Caco-2 (cell line): ENCODE results near the gene NUDT3. TPM values are rescaled to one million over a fixed set of nuclear protein-coding genes. Genes with fewer than 3 reads are reported as not detected.

Source experiments
- BruUV-seq: library from RNA; stranded (reverse); fragments of 400-500 nt; replicated peaks from 2 replicates; lab custom pipeline; 2021; lab: Mats Ljungman, UMichigan
- CTCF ChIA-PET: fragments of 300-600 bp; sonication (Branson Sonifier 250); formaldehyde crosslinking; loops from one replicate; lab custom pipeline; 2022; ENCODE audit warnings: antibody characterized with exemption; lab: Charles Lee
- POLR2A ChIA-PET: fragments of 300-600 bp; sonication (Branson Sonifier 250); formaldehyde crosslinking; loops from one replicate; lab custom pipeline; 2022; ENCODE audit warnings: antibody characterized with exemption; lab: Charles Lee
- DNase-seq, 2 experiments: peaks; one replicate each; pipeline versions ENCODE4 v3.0.0 to v3.0.0-alpha.2; 2020 to 2022
- H3K27me3 ChIP-seq: replicated peaks from 2 replicates; pipeline ENCODE4 v1.6.0; 2011; ENCODE audit warnings: low read length; ENCODE audit not compliant: control insufficient read depth, insufficient read depth
- H3K36me3 ChIP-seq: 2 replicates; pipeline ENCODE4 v1.5.1; 2011; ENCODE audit warnings: low read length; ENCODE audit not compliant: control insufficient read depth, insufficient read depth
- H3K4me1 ChIP-seq: fragments of 250-450 bp; sonication (Bioruptor Pico); 2 replicates; pipeline ENCODE4 v1.5.1; 2020; ENCODE audit warnings: mild to moderate bottlenecking
- H3K4me3 ChIP-seq: 2 replicates; pipeline ENCODE4 v1.5.1; 2011; ENCODE audit warnings: low read depth, mild to moderate bottlenecking, control low read depth, low read length
- H3K9me3 ChIP-seq: fragments of 250-450 bp; sonication (Bioruptor Pico); 2 replicates; pipeline ENCODE4 v1.5.1; 2020; ENCODE audit warnings: mild to moderate bottlenecking, moderate library complexity
- H3K27ac Mint-ChIP-seq: one replicate; pipeline ENCODE4 v1.8.0; 2022; ENCODE audit warnings: mixed read lengths; ENCODE audit not compliant: unreplicated experiment
- H3K27me3 Mint-ChIP-seq: one replicate; pipeline ENCODE4 v1.8.0; 2022; ENCODE audit warnings: mixed read lengths; ENCODE audit not compliant: insufficient read depth, unreplicated experiment
- H3K36me3 Mint-ChIP-seq: one replicate; pipeline ENCODE4 v1.8.0; 2022; ENCODE audit warnings: mild to moderate bottlenecking, mixed read lengths; ENCODE audit not compliant: insufficient read depth, unreplicated experiment
- H3K4me1 Mint-ChIP-seq: one replicate; pipeline ENCODE4 v1.8.0; 2022; ENCODE audit warnings: low read depth, mixed read lengths; ENCODE audit not compliant: unreplicated experiment
- H3K4me3 Mint-ChIP-seq: one replicate; pipeline ENCODE4 v1.8.0; 2022; ENCODE audit warnings: mild to moderate bottlenecking, moderate library complexity, mixed read lengths; ENCODE audit not compliant: unreplicated experiment
- H3K9me3 Mint-ChIP-seq: one replicate; pipeline ENCODE4 v1.8.0; 2022; ENCODE audit warnings: mixed read lengths; ENCODE audit not compliant: unreplicated experiment
- intact Hi-C: fragments of 100-400 bp; cut with micrococcal nuclease; formaldehyde crosslinking; loops from one replicate; pipeline ENCODE4 v1.10.0; 2022; ENCODE audit not compliant: unreplicated experiment
- total RNA-seq: library from RNA; stranded (reverse); gene quantifications from 2 replicates; pipeline ENCODE4 v1.2.3, GENCODE V29; 2022
- TF ChIP-seq, protein P1 (sequence below), 2 experiments: fragments of 200-600 bp in 1 of 2; IDR thresholded peaks; 1 replicate in 1 of 2; 2 replicates in 1 of 2; pipeline versions ENCODE4 v1.5.1 to v1.8.0; 2011 to 2022; ENCODE audit warnings: antibody characterized with exemption in 1 of 2, control low read depth in 1 of 2, inconsistent platforms in 1 of 2, low read depth in 1 of 2, low read length in 1 of 2, mild to moderate bottlenecking in 1 of 2, moderate library complexity in 1 of 2; ENCODE audit not compliant: insufficient read depth in 1 of 2, severe bottlenecking in 1 of 2, unreplicated experiment in 1 of 2

The NUDT3 gene
- total RNA-seq, 1 experiment from 2014 or later, result 22.9 TPM

DNA sequence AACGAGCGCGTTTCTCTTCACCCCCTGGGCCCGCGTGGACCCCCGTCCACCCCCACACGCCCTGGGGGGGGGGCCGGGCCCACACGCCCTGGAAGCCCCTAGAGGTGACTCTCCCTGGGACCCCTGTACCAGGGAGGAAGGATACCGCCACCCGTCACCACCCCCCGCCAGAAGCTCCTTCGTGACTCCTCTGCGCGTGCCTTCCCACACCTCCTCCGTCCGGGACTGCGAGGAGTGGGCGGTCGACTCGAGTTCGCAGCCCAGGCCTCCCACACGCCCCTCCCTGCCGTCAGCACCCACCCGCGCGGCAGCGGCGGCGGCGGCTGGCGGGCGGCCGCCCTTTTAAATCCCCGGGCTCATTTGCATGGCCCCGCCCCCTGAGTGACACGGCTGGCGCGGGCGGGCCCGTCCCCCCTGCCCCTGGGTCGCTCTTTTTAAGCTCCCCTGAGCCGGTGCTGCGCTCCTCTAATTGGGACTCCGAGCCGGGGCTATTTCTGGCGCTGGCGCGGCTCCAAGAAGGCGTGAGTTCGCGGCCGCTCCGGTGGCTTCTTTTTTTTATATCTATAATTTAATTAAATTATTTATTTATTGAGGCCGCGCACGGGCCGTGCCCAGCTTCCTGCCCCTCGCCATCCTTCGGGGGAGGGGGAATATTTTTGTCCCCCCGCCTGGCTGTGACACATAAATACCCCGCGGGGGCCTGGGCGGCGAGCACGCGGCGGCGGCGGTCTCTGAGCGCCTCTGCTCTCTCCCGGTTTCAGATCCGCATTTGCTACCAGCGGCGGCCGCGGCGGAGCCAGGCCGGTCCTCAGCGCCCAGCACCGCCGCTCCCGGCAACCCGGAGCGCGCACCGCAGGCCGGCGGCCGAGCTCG lies 155.8 kb downstream of the NUDT3 start, which contains the start of gene HMGA1:
Gene HMGA1, plus strand, starts transcription at position 431 of the 873 bp plus-strand sequence. CDS start 3,908 bp downstream, outside the sequence.
- TF ChIP-seq, protein P1, sequence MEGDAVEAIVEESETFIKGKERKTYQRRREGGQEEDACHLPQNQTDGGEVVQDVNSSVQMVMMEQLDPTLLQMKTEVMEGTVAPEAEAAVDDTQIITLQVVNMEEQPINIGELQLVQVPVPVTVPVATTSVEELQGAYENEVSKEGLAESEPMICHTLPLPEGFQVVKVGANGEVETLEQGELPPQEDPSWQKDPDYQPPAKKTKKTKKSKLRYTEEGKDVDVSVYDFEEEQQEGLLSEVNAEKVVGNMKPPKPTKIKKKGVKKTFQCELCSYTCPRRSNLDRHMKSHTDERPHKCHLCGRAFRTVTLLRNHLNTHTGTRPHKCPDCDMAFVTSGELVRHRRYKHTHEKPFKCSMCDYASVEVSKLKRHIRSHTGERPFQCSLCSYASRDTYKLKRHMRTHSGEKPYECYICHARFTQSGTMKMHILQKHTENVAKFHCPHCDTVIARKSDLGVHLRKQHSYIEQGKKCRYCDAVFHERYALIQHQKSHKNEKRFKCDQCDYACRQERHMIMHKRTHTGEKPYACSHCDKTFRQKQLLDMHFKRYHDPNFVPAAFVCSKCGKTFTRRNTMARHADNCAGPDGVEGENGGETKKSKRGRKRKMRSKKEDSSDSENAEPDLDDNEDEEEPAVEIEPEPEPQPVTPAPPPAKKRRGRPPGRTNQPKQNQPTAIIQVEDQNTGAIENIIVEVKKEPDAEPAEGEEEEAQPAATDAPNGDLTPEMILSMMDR (IDR thresholded peaks at IDR 0.05; ENCODE audit: insufficient read depth in 1 of 2, low read depth in 1 of 2, low read length in 1 of 2, severe bottlenecking in 1 of 2, unreplicated experiment in 1 of 2), result no peak
- DNase-seq, result peak; percentile 85 to 86
- Mint-ChIP-seq H3K4me1 (no peaks in the 10 kb centered on the region), H3K27ac (peak within 1 kb of the TSS; percentile 67), H3K27me3 (no peaks in the 10 kb centered on the region), H3K36me3 (peaks cover 27% of the 10 kb centered on the region), H3K4me3 (peak within 1 kb of the TSS; percentile 71), H3K9me3 (no peaks in the 10 kb centered on the region)
- Histone ChIP-seq H3K27me3 (no peaks in the 10 kb centered on the region), H3K9me3 (no peaks in the 10 kb centered on the region), H3K36me3 (no peaks in the 10 kb centered on the region), H3K4me3 (peak within 1 kb of the TSS; percentile 66), H3K4me1 (peaks cover 29% of the 10 kb centered on the region)
- CTCF ChIA-PET, result interaction anchor here (0.5 to 1.3 kb wide), 6 partner anchors 13 to 226 kb away, joined by 3 to 11 read pairs (median 6); partner anchors contain the start of gene SMIM29
- BruUV-seq, result no TSS peak
- intact Hi-C loops, result no loop called here
- POLR2A ChIA-PET, result interaction anchor here (0.5 to 1.3 kb wide), 17 partner anchors 9 to 543 kb away, joined by 3 to 23 read pairs (median 5); partner anchors contain the start of genes PACSIN1, RPS10 and SMIM29

DNA sequence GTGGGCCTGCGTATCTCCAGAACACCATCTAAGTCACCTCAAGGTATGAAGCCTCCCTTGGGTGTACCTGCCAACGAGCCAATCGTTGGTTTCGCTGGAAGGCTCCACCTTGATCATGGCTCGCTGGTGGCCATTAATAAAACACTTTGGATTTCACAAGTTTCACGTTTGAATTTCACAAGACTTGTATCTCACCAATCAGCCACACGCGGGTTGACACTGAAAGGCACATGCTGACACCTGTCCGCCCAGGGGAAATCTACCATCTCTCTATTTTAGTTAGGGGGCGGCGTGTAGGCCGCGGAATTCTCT lies 156.4 kb downstream of the NUDT3 start:
- Mint-ChIP-seq H3K27me3 (no peaks in the 10 kb centered on the region), H3K4me1 (no peaks in the 10 kb centered on the region), H3K9me3 (no peaks in the 10 kb centered on the region), H3K27ac (peak overlapping the region; percentile 67), H3K36me3 (peaks cover 22% of the 10 kb centered on the region), H3K4me3 (peak overlapping the region; percentile 71)
- intact Hi-C loops, result no loop called here
- Histone ChIP-seq H3K4me3 (peak overlapping the region; percentile 66; the same call in 1 of the 2 replicates), H3K27me3 (no peaks in the 10 kb centered on the region), H3K36me3 (no peaks in the 10 kb centered on the region), H3K4me1 (peaks cover 29% of the 10 kb centered on the region), H3K9me3 (no peaks in the 10 kb centered on the region)
- TF ChIP-seq, protein P1 (IDR thresholded peaks at IDR 0.05; ENCODE audit: insufficient read depth in 1 of 2, low read depth in 1 of 2, low read length in 1 of 2, severe bottlenecking in 1 of 2, unreplicated experiment in 1 of 2), result no peak
- peak in 1 of 2 experiments; percentile 26 for DNase-seq
- ChIA-PET POLR2A (interaction anchor here (1.0 kb wide), 3 partner anchors 9 to 37 kb away, joined by 3 to 7 read pairs (median 6); partner anchors contain the start of gene SMIM29), CTCF (interaction anchor here (1.0 to 1.3 kb wide), 2 partner anchors 13 to 179 kb away, joined by 6 to 11 read pairs; partner anchors contain the start of gene SMIM29)
- BruUV-seq, result TSS peak; percentile 96

DNA sequence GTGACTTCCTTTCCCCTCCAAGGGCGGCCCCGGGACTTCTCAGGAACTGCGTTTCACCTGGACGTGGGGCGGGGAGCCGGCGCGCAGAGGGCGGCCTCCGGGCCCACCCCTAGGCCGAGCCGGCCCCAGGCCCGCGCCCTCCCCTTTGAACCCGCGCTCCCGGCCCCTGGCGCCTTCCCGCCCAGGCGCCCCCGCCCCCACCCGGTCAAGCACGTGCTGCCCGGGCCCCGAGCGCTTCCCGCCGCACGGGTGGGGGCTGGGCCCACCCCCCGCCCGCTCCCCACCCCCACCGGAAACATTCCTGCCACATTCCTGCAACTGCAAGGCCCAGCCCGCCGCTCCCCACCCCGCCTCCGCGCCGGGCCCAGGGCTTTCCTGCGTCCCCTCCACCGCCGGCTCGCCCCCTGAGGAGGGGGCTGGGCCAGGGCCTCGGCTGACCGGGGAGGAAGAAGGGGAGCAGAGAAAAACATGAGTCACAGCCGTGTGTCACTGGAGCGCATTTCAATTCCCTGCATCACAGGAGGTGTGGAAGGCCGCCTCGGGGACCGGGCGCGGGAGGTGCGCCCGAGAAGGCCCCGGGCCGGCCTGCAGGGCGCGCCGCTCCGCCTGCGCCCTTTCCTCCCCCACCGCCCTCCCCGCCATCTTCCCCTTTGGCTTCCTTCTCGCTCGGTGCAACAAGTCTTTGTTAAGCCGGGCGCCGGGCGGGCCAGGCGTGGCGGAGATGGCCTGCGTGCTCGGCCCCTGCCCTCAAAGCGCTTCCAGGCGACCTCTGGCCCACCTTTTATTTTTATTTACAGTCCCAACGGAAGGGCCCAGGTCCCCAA lies 156.9 kb downstream of the NUDT3 start:
- no peak for DNase-seq
- Mint-ChIP-seq H3K4me1 (no peaks in the 10 kb centered on the region), H3K9me3 (no peaks in the 10 kb centered on the region), H3K27me3 (no peaks in the 10 kb centered on the region), H3K36me3 (peaks cover 16% of the 10 kb centered on the region), H3K27ac (peak overlapping the region; percentile 67), H3K4me3 (peak overlapping the region; percentile 71)
- POLR2A ChIA-PET, result no interaction called here
- no peaks in the 10 kb centered on the region for H3K9me3 ChIP-seq
- no peak overlapping the region for H3K4me3 ChIP-seq
- CTCF ChIA-PET, result interaction anchor here (1.3 kb wide), 1 partner anchor 14 kb away, joined by 11 read pairs; the partner anchor contains the start of gene SMIM29
- H3K36me3 ChIP-seq, result no peaks in the 10 kb centered on the region
- peaks cover 28% of the 10 kb centered on the region for H3K4me1 ChIP-seq
- TF ChIP-seq, protein P1 (IDR thresholded peaks at IDR 0.05; ENCODE audit: insufficient read depth in 1 of 2, low read depth in 1 of 2, low read length in 1 of 2, severe bottlenecking in 1 of 2, unreplicated experiment in 1 of 2), result no peak
- no peaks in the 10 kb centered on the region for H3K27me3 ChIP-seq
- intact Hi-C loops, result no loop called here
- no TSS peak for BruUV-seq
